SH-SY5Y (cell line): ENCODE measurements around the gene ATP1B1.

Experiments
- GATA2 ChIP-seq: IDR thresholded peaks from 2 replicates; pipeline ENCODE4 v1.6.1; 2011; ENCODE audit warnings: mild to moderate bottlenecking, low read depth, low read length
- GATA3 ChIP-seq: IDR thresholded peaks from 2 replicates; pipeline ENCODE4 v1.6.1; 2011; ENCODE audit warnings: low read depth, mild to moderate bottlenecking, low read length, moderate library complexity

DNA sequence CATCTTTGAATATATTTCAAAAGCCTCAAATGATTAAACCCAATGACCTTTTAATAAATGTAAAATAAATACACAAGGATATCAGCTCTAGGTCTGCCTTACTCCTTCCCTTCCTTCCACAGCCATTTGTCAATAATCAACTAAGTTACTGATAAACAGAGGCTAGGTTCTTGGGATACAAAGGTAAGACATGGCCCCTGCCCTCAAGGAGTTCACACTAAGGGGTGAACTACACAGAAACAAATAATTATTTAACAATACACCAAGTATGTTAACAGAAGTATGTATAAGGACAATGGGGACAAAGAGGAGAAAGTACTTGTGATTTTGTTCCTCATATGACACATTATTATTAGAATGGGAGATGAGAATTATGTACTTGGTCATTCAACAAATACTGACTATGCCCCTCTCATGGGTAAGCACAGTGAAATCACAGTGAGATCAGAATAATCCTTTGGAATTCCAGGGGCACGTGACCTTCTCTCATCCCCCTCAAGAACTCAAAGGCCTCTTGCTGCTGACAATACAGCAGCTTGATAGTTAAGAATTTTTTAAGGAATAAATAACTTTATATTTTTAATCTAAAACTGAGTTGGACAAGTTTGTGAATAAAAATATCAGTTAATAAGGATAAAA, 40.2 kb downstream of the ATP1B1 start:
- TF ChIP-seq GATA3, result no peak
- TF ChIP-seq GATA2, result no peak
